B cell (primary cell): Measurements from ENCODE around the gene RIN3. TPM values are rescaled to one million over a fixed set of nuclear protein-coding genes. Genes with fewer than 3 reads are reported as not detected.

ENCODE experiments used
- ATAC-seq: fragments of 200-7000 bp; cut with Tn5 transposase; one replicate; pipeline ENCODE4 v1.10.0; 2021; ENCODE audit warnings: low read depth, mild to moderate bottlenecking, moderate number of reproducible peaks, moderate library complexity
- CTCF ChIA-PET: fragments of 350-600 bp; sonication (Branson Sonifier 250); formaldehyde crosslinking; loops from one replicate; lab custom pipeline; 2021; ENCODE audit warnings: antibody characterized with exemption, inconsistent platforms; lab: Charles Lee
- POLR2A ChIA-PET: fragments of 350-600 bp; sonication (Branson Sonifier 250); formaldehyde crosslinking; loops from one replicate; lab custom pipeline; 2021; ENCODE audit warnings: antibody characterized with exemption; lab: Charles Lee
- DNase-seq: peaks from one replicate; pipeline ENCODE4 v3.0.0; 2013
- H2AFZ ChIP-seq: 2 replicates; pipeline ENCODE4 v1.6.1; 2012; ENCODE audit warnings: mild to moderate bottlenecking, low read depth, low read length; ENCODE audit not compliant: insufficient read depth, poor library complexity, severe bottlenecking
- H3K27ac ChIP-seq, 2 donors: 1 replicate in 1 of 2; 2 replicates in 1 of 2; pipeline ENCODE4 v1.5.1; 2012 to 2013; ENCODE audit warnings: low read length in 2 of 2, mild to moderate bottlenecking in 2 of 2, moderate library complexity in 1 of 2
- H3K27me3 ChIP-seq, 4 experiments: fragments of 200-600 bp in 1 of 4; sonication (generic) in 1 of 4; replicated peaks in 1 of 4; 1 replicate in 2 of 4; 2 replicates in 2 of 4; pipeline versions ENCODE4 v1.6.1 to v1.7.0; 2013 to 2016; ENCODE audit warnings: low read length in 3 of 4, mild to moderate bottlenecking in 2 of 4, mixed read lengths in 1 of 4, moderate library complexity in 1 of 4; ENCODE audit not compliant: insufficient read depth in 4 of 4, control insufficient read depth in 3 of 4; ENCODE audit errors: control extremely low read depth in 1 of 4
- H3K36me3 ChIP-seq, 2 experiments: replicated peaks in 1 of 2; 1 replicate in 1 of 2; 2 replicates in 1 of 2; pipeline versions ENCODE4 v1.6.1 to v1.7.1; 2013; ENCODE audit warnings: low read length in 1 of 2; ENCODE audit not compliant: insufficient read depth in 2 of 2, control insufficient read depth in 1 of 2; ENCODE audit errors: control extremely low read depth in 1 of 2, extremely low read depth in 1 of 2
- H3K4me1 ChIP-seq, 2 donors: fragments of 200-600 bp in 1 of 2; sonication (generic) in 1 of 2; 1 replicate in 1 of 2; 2 replicates in 1 of 2; pipeline versions ENCODE4 v1.5.1 to v1.6.1; 2013 to 2017; ENCODE audit warnings: low read length in 2 of 2; ENCODE audit not compliant: control insufficient read depth in 2 of 2, insufficient read depth in 2 of 2
- H3K4me2 ChIP-seq: replicated peaks from 2 replicates; pipeline ENCODE3; 2012; ENCODE audit warnings: mild to moderate bottlenecking, low read depth, low read length; ENCODE audit not compliant: poor library complexity, severe bottlenecking
- H3K4me3 ChIP-seq, 5 experiments: fragments of 200-600 bp in 1 of 5; sonication (generic) in 1 of 5; 1 replicate in 3 of 5; 2 replicates in 2 of 5; pipeline versions ENCODE4 v1.5.1 to v1.7.0; 2011 to 2016; ENCODE audit warnings: low read length in 4 of 5, mild to moderate bottlenecking in 4 of 5, low read depth in 2 of 5, control low read depth in 1 of 5, moderate library complexity in 1 of 5; ENCODE audit not compliant: insufficient read depth in 1 of 5; ENCODE audit errors: control extremely low read depth in 1 of 5, extremely low read depth in 1 of 5
- H3K79me2 ChIP-seq: fragments of 200-600 bp; sonication (generic); one replicate; pipeline ENCODE4 v1.6.0; 2016; ENCODE audit warnings: low read length; ENCODE audit not compliant: control insufficient read depth, insufficient read depth
- H3K9ac ChIP-seq: fragments of 200-600 bp; sonication (generic); 2 replicates; pipeline ENCODE4 v1.6.1; 2017; ENCODE audit warnings: mild to moderate bottlenecking, low read length, moderate library complexity
- H3K9me3 ChIP-seq, 3 donors: one replicate each; pipeline versions ENCODE4 v1.6.1 to v1.7.1; 2013; ENCODE audit warnings: low read length in 2 of 3; ENCODE audit not compliant: control insufficient read depth in 2 of 3, insufficient read depth in 1 of 3; ENCODE audit errors: control extremely low read depth in 1 of 3
- H4K20me1 ChIP-seq: 2 replicates; pipeline ENCODE4 v1.6.0; 2012; ENCODE audit warnings: mild to moderate bottlenecking, low read length; ENCODE audit not compliant: insufficient read depth, control insufficient read depth, poor library complexity, severe bottlenecking
- H3K27ac Mint-ChIP-seq: one replicate; pipeline ENCODE4 v1.8.0; 2021; ENCODE audit warnings: mixed read lengths
- H3K27me3 Mint-ChIP-seq: one replicate; pipeline ENCODE4 v1.8.0; 2021; ENCODE audit warnings: mixed read lengths
- H3K4me1 Mint-ChIP-seq: one replicate; pipeline ENCODE4 v1.8.0; 2021; ENCODE audit warnings: mixed read lengths
- H3K4me3 Mint-ChIP-seq: one replicate; pipeline ENCODE4 v1.8.0; 2021; ENCODE audit warnings: mixed read lengths
- H3K9me3 Mint-ChIP-seq: one replicate; pipeline ENCODE4 v1.8.0; 2022; ENCODE audit warnings: mixed read lengths; ENCODE audit not compliant: insufficient read depth
- CTCF ChIP-seq: fragments of 200-600 bp; IDR thresholded peaks from one replicate; pipeline ENCODE4 v1.8.0; 2022; ENCODE audit warnings: antibody characterized with exemption, mild to moderate bottlenecking
- EZH2 ChIP-seq: IDR thresholded peaks from 2 replicates; pipeline ENCODE4 v1.6.1; 2012; ENCODE audit warnings: borderline replicate concordance, low read depth, mild to moderate bottlenecking, moderate library complexity, low read length; ENCODE audit not compliant: insufficient read depth, poor library complexity, severe bottlenecking
- WGBS: methylation state at CpG from one replicate; pipeline ENCODE4 v1.1.5; 2013; ENCODE audit warnings: missing lambda C conversion rate; ENCODE audit not compliant: insufficient coverage; 5-methylcytosine and 5-hydroxymethylcytosine counted together
- intact Hi-C: fragments of 100-400 bp; cut with micrococcal nuclease; formaldehyde crosslinking; loops from one replicate; pipeline ENCODE4 v1.10.0; 2022
- polyA plus RNA-seq: library from polyadenylated mRNA; depleted of rRNA; stranded (reverse); fragments of >200 nt; gene quantifications from 2 replicates; pipeline ENCODE4 v1.2.3, GENCODE V29; 2012
- total RNA-seq, 2 donors: library from RNA; stranded (reverse); fragments of 120-200 nt in 1 of 2; gene quantifications; 1 replicate in 1 of 2; 2 replicates in 1 of 2; pipeline versions ENCODE4 v1.2.3 to v1.2.4, GENCODE V29; 2013 to 2022

The RIN3 gene
- total and polyA plus RNA-seq, 2 donors (not counting 1 experiment from before 2014, with no cell fraction given), result 62.1 to 123 TPM

- peaks cover 13 to 17% of the 10 kb centered on the region in 2 donors for H3K4me1 ChIP-seq
- TF ChIP-seq EZH2 (no peak), CTCF (no peak)
- no peaks in the 10 kb centered on the region for H3K36me3 ChIP-seq
- no peak overlapping the region for H3K27ac Mint-ChIP-seq
- H3K4me3 ChIP-seq, result no peak overlapping the region
- H4K20me1 ChIP-seq, result no peaks in the 10 kb centered on the region
- ATAC-seq, result no peak
- H3K4me2 ChIP-seq, result no peak overlapping the region
- H3K9ac ChIP-seq, result no peak overlapping the region
- H3K4me1 Mint-ChIP-seq, result peaks cover 6% of the 10 kb centered on the region
- H3K79me2 ChIP-seq, result no peaks in the 10 kb centered on the region
- H2AFZ ChIP-seq, result no peak overlapping the region
- no peak for DNase-seq
- H3K27me3 Mint-ChIP-seq, result peaks cover 17% of the 10 kb centered on the region
- WGBS, result 95% methylated on average over 9 of the region's 9 CpGs
- intact Hi-C loops, result no loop called here
- ChIA-PET CTCF (no interaction called here), POLR2A (no interaction called here)
- no peak overlapping the region for H3K27ac ChIP-seq
- H3K9me3 Mint-ChIP-seq, result peaks cover 2% of the 10 kb centered on the region
- H3K27me3 ChIP-seq, result peaks cover 0 to 19% (median 7%) of the 10 kb centered on the region in 4 experiments
- peaks cover 0 to 19% (median 8%) of the 10 kb centered on the region in 3 donors for H3K9me3 ChIP-seq
- H3K4me3 Mint-ChIP-seq, result no peak overlapping the region
Measured at GRCh38 chr14:92464716-92465115, 48.9 kb upstream of the RIN3 start.

- ATAC-seq (no peak), DNase-seq (no peak)
- 88% methylated on average over 13 of the region's 13 CpGs for WGBS
- H3K9me3 Mint-ChIP-seq, result peaks cover 4% of the 10 kb centered on the region
- ChIA-PET CTCF (no interaction called here), POLR2A (no interaction called here)
- no peaks in the 10 kb centered on the region for H4K20me1 ChIP-seq
- no peaks in the 10 kb centered on the region for H3K36me3 ChIP-seq
- intact Hi-C loops, result no loop called here
- no peak overlapping the region for H3K27ac ChIP-seq
- H3K4me1 Mint-ChIP-seq, result peaks cover 6% of the 10 kb centered on the region
- H3K9me3 ChIP-seq, result peaks cover 0 to 19% (median 8%) of the 10 kb centered on the region in 3 donors
- no peaks in the 10 kb centered on the region for H3K79me2 ChIP-seq
- no peak overlapping the region for H3K27ac Mint-ChIP-seq
- no peak overlapping the region for H3K9ac ChIP-seq
- H3K4me2 ChIP-seq, result no peak overlapping the region
- peaks cover 0 to 16% (median 5%) of the 10 kb centered on the region in 4 experiments for H3K27me3 ChIP-seq
- H3K27me3 Mint-ChIP-seq, result peaks cover 10% of the 10 kb centered on the region
- no peak overlapping the region for H3K4me3 ChIP-seq
- no peak overlapping the region for H2AFZ ChIP-seq
- TF ChIP-seq EZH2 (no peak), CTCF (no peak)
- H3K4me1 ChIP-seq, result peaks cover 13 to 15% of the 10 kb centered on the region in 2 donors
- H3K4me3 Mint-ChIP-seq, result no peak overlapping the region
Measured at GRCh38 chr14:92465353-92466055, 48.1 kb upstream of the RIN3 start.
